HG02870 (cell line): Measurements from ENCODE around the gene FBXW9.
"Not testable (repeated sequence)": the region's sequence is repeated elsewhere in the genome, so short reads cannot be mapped to it uniquely, and the experiment has no call there.

Experiments
- ATAC-seq: cut with Tn5 transposase; IDR thresholded peaks from one replicate; pipeline ENCODE4 v1.9.1; 2021; ENCODE audit warnings: mild to moderate bottlenecking, moderate library complexity; ENCODE audit not compliant: unreplicated experiment

FBXW9 gene

DNA sequence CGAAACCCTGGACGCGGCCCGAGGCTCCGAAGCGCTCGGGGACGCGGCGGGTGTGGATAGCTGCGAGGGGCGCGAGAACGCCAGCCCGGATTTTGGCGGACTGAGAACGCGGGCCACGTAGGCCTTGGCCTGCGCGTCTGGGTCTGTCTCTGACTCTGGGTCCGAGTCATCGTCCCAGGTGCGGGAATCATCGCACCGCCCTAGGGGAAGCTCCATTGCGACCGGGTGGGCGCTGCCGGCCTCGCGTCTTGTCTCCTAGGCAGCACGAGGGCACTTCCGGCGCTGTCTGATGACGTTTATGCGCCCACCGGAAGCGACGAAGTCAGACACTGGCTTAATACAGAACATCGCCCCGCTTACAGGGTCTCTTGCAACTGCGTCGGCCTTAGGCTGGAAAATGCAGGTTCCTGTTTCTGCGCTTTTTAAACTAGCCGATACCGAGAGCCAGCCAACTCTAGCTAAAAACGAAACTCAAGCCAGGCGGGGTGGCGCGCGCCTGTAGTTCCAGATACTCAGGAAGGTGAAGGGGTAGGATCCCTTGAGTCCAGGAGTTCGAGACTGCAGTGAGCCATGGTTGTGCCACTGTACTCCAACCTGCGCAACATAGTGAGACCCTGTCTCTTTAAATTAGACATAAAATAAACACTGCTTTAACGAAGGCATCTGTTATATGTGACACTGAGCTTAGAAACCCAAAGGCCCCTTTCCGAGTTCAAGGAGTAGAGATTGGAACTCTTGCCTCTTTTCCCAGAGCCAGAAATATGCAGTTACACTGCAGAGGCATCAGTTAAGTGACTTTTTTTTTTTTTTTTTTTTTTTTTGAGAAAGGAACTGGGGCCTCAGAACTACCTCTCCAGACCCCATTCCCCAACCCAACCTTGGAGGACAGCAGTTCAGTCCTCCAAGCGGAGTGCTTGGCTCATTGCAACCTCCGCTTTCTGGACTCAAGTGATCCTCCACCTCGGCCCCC lies at the start of gene FBXW9:
FBXW9 (minus strand) TSS at position 266 of the 970 bp plus-strand sequence; CDS start at position 216, 50 bp downstream.
- peak; percentile 80 for ATAC-seq

DNA sequence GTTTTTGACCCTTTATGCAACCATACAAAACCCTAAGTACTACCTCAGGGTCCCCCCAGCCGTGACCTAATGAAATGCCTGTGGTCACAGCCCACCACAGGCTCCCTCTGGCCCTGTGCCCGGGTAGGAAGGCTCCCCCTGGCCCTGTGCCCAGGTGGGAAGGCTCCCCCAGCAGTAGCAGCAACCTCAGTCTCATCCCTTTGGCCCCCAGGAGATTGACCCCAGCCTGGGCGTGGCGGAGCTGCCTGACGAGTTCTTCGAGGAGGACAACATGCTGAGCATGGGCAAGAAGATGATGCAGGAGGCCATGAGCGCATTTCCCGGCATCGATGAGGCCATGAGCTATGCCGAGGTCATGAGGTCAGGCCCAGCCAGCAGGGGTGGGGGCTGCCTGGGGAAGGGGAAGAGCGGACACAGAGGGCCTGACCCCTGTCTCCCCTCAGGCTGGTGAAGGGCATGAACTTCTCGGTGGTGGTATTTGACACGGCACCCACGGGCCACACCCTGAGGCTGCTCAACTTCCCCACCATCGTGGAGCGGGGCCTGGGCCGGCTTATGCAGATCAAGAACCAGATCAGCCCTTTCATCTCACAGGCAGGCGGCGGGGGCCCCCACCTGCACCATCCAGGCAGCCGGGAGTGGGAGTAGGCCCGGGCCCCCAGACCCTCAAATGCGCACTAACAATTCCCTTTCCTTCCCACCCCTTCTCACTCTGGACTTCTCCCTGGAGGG lies 48.9 kb upstream of the FBXW9 start:
- ATAC-seq, result no peak

DNA sequence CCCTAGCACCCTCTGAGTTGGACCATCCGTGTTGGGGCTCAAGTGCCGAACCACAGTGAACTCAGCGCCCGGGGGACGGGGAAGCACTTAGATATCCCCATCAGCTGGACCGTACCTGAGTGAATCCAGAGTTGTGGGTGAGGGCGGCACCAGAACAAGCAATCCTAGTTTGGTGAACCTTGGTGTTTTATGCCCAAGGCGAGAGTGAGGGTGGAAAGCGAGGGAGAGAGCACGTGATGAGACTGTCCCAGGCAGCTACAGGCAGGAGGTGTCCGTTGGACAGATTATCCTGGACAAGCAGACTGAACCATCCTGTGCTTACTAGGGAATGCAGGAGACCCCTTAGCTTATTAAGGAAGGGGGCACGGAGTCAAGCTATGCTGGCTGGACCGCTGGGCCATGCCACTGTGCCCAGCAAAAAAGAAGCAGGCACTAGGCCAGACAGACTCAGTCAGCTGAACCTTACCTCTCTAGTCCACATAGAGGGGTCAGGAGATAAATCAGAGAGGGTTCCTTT lies 41.5 kb upstream of the FBXW9 start:
- no peak for ATAC-seq

DNA sequence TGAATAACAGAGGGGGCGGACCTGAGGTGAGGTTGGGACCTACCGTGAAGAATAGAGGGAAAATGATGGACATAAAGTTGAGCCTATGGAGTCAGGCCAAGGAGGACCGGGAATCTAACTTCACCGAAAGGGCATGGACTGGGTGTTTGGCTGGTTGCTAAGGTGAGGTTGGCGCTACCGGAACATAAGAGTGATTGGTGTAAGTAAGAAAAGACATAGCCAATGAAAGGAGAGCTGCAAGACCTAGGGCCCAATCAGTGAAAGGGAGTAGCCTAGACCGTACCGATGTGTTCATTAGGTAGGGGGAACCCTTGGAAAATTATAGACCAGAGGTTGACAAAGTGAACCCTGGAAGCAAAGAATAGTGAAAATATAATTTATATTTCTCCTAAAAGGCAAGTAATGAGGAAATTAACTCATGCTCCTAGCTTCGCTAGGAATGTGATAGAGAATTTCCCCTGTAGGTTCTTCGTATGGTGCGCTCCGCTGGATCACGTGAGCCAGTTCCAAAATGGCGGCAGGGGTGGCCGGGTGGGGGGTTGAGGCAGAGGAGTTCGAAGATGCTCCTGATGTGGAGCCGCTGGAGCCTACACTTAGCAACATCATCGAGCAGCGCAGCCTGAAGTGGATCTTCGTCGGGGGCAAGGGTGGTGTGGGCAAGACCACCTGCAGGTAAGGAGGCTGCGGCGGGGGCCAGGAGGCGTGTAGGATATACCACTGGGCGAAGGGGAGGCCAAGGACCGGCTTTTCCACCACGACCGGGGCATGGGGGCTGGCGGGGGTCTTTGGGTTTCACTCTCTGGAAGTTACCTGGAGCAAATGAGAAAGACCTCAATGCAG lies 40.8 kb upstream of the FBXW9 start, which contains the start of gene GET3:
GET3 (plus strand) TSS at position 503 of the 840 bp plus-strand sequence; CDS start at position 512, 9 bp downstream.
- peak; percentile 82 for ATAC-seq

DNA sequence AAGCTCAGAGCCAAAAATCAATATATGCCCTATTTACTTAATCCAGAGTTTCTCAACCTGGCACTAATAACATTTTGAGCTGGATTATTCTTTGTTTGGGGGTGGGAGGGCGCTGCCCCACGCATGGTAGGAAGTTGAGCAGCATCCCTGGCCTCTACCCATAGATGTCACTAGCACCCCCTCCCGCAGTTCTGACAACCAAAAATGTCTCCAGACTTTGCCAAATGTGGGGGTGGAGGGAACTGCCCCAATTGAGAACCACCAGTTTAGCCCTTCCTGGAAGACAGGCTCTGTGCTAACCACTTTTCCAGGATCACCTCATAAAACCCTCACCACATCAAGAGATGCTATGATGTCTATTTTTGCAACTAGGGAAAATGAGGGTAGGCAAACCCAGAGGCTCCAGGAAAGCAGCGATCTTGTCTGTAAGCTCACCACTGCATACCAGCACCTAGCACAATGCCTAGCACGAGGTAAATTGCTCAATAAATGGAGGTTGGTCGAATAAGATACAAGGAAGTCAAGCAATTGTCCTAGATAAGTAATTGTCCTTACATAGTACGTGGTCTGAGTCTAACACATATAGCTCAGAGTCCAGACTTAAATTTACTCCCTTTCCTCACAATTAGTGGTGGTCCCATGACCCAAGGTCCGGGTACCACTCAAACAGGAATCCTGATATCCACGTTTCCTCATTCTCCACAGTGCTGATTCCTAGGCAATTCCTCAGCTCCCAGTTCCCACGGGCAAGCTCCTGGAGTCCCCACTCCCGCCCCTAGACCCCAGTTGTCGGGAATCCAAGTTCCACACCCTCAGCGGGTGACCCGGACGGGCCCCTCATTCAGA lies 37.2 kb upstream of the FBXW9 start:
- ATAC-seq, result no peak

DNA sequence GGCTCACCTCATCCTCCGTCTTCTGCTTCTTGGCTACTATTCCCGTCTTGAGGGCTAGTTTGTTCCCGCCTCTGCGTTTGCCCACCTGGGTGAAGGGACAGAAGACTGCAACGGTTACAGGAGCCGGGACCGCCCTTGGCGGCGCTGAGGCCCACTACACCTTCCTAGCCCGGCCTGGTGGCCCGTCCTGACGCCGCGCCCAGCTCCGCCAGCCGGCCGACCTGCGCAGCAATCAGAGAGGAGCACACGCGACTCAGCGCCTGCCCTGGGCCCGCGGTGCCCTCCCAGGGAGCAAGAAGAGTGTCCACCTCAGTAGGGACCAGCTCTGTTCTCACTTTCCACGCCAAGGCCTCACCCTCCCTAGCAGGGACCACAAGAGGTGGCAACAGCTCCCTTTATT lies 34.9 kb upstream of the FBXW9 start:
- no peak for ATAC-seq

DNA sequence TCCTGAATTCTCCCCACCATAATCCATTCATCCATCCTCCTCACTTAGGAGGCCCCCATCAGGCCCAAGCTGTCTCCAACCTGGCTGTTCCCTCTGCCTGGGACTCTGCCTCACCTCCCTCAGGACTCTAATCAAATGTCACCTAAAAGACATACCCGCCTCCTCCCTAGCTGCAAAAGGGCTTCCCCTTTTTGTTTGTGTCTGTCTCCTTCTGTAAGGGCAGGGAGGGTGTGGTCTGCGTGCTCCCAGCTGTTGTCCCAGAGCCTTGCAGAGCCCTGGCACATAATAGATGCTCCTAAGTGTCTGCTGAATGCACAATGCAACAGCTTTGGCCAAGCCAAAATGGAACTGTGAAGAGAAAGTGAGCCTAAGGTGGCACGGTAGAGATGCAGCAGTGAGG lies 33.6 kb upstream of the FBXW9 start:
- ATAC-seq, result no peak

DNA sequence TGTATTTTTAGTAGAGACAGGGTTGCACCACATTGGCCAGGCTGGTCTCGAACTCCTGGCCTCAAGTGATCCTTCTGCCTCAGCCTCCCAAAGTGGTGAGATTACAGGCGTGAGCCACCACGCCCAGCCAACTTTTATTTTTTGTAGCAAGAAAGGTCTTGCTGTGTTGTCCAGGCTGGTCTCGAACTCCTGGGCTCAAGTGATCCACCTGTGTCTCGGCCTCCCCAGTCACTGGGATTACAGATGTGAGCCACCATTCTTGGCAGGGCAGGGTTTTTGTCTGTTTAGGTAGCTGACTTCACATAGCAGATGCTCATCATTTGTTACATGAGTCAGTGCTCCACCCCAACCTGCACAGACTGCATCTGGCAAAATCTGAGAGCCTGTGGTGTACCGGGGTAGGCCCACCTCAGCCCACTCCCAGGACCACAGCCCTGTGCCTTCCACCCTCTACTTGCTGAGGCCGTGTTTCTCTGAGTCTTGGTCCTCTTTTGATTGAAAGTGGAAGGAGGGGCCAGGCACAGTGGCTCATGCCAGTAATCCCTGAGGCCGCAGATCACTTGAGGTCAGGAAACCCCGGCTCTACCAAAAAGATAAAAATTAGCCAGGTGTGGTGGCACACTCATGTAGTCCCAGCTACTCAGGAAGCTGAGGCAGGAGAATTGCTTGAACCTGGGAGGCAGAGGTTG lies 31.5 kb upstream of the FBXW9 start:
- ATAC-seq, result no peak

DNA sequence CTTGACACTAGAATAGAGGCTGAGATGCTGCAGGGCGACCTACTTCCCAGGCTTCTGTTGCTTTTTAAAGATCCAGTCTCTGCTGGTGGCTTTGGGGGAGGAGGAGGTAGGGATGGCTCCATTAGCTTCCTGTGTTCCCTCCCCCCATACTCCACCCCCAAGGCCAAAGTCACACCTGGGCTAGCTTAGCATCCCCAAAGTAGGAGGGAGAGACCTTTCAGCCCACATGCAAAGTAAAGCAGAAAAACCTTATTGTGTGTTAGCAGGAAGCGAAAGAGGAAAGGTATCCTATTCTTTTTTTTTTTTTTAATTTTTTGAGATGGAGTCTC lies 30.5 kb upstream of the FBXW9 start:
- ATAC-seq, result no peak

DNA sequence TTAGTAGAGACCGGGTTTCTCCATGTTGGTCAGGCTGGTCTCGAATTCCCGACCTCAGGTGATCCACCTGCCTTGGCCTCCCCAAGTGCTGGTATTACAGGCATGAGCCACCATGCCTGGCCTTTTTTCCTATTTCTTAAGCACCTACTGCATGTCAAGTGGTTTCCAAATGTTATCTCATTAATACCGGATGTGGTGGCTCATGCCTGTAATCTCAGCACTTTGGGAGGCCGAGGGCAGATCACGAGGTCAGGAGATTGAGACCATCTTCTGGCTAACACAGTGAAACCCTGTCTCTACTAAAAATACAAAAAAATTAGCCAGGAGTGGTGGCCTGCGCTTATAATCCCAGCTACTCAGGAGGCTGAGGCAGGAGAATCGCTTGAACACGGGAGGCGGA lies 29.2 kb upstream of the FBXW9 start:
- not testable (repeated sequence) for ATAC-seq

DNA sequence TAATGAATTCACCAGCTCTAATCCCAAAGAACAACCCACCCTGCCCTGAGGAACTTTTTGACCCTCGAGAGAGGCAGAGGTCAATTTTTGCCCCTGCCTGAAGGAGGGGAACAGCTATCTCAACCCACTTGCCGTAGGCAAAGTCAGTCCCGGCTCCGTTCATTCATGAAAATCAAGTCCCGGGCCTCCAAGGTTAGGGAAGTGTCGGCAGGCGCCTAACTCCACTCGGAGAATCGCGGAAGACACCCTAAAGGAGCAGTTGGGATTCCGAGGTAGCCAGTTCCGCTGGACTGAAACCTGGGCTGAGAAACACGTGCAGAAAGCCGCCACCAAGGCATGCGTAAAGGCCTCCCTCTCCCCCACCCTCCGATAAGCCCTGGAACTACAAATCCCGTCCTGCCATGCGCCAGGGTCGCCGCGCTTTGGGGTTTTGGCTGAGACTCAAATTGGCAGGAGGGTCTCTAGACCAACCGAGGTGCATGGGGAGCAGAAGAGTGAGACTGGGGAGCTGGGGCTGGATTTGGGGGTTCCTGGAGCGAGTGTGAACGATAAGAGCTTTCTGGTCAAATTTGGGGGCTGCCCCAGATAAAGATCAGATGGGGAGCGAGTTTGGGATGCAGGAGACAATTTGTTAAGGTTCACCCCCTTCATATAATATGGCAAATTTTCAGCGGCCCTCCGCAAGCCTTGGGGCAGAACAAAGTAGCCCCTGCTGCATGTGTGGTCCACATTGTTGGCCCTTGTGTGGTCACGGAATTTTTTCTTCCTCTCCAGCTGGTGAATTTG lies 27.4 kb upstream of the FBXW9 start, which contains the start of gene TNPO2:
TNPO2 (minus strand) TSS at position 292 of the 786 bp plus-strand sequence. CDS start 2,955 bp downstream, outside the sequence.
- no peak for ATAC-seq

DNA sequence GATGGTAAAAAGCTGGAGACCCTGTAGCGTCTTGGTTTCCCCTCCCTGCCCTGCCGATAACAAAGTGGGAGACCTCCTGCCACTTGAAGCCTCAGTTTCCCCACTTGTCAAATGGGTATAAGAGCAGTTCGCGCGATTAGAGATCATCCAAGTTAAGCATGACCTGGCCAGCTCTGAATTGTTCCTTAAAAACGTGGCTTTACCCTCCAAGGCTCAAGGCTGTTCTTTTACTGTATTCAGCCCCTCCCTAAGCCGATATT lies 26.9 kb upstream of the FBXW9 start:
- ATAC-seq, result no peak

DNA sequence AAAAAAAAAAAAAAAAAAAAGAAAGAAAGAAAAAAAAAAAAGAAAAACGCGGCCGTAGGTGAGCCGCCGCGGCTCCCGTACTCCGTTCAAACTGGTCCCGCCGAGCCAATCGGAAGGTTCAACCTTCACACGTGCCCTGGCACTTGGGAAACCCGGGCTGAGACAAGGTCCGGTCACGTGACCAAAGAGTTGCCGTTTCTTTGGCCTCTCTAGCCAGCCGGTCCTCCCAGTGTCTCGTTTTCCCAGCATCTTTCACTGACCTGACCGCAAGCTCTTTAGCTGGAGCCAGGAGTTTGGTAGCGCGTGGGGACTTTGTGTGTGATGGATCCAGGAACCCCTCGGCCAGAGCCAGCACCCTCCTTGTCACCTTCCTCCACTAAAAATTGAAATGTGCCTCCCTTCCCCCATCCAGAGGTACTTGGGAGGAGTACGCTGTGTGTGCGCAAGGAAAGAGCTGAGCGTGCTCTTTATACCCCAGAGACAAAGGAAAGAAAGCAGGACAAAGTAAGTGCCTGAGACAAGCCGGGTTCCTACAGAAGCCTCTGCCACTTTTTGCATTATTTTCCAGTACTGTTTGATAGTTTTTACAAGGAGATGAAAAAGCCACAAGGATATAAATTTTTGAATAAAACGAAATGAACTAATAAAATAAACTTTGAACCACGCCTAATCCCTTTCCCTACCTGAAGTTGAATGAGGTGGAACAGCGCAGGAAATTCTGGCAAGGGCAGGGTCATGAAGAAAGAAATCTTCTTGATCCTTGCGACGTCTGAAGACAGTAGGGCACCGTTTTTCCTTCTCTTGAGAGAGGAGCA lies 26.3 kb upstream of the FBXW9 start:
- peak; percentile 78 for ATAC-seq

DNA sequence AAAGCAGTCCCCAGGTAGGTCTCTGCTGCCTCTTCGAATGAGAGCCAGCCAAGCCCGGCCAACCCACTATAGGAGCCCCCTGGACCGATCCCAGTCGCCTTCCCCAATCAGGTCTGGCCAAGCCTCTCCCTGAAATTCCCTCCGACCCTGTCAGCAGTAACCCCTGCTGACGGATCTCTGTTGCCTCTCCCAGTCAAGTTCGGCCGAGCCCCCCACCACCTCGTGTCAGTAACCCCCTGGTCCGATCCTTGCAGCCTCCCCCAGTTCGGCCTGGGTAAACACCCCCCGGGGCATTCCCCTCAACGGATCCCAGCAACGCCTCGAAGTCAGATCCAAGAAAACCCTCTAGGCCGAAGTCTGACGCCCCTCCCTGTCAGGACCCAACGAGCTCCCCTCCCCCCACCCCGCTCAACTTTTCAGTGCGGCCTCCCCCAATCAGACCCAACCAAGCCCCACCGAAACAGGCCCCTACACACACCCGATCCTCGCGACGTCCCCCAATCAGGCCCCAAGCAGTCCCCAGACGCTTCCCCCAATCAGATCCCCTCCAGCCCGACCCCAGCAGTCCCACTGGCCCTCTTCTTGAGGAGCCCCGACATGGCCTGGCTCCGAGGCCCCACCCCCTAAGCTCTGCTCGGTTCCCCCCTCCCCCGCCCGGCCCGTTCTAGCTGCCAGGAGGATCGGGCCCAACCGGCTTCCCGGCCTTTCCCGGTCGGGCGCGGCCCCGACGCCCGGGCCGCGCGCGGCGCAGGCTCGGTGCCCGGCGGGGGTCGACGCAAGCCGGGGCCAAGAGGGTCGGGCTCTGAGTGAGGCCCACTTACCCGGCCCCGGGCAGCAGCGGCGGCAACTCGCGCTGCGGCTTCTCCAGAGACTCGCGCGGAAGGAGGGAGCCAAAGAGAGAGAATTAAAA lies 25.5 kb upstream of the FBXW9 start:
- peak; percentile 10 for ATAC-seq

DNA sequence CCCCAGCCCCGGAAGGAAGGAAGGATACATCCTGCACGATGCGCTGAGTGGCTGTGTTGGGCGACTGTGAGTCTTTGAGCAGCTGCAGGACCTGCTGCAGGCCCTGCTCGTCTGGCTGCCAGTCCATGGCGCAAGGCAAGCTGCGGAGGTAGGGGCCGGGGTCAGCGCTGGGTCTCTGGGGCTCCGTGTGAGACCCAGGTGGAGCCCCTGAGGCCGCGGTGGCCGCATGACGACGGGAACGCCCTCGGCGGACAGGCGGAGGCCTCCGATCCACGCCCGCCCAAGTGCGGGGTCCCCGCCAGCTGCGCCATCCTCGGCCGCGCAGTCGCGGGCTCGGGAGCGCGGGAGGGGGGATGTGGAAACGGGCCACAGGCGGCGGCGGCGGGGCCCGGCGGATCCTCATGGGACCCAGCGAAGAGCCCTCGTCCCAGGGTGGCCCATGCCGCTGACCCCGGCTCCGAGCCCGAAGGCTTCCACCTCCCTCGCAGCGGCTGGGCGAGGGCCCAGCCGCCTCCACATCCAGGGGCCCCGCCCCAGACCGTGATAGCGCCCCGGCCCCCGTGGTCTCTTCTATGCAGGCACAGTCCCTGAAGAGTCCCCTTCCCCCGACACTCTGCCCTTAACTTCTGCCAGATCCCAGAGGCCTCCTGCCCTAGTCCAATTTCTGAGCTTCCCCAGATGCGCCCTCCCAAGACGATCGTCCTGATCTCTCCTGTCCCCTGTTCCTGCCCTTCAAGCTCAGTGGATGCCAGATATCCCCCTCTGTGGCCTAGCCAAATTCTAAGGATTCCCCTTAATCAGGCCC lies 24.6 kb upstream of the FBXW9 start:
- no peak for ATAC-seq

DNA sequence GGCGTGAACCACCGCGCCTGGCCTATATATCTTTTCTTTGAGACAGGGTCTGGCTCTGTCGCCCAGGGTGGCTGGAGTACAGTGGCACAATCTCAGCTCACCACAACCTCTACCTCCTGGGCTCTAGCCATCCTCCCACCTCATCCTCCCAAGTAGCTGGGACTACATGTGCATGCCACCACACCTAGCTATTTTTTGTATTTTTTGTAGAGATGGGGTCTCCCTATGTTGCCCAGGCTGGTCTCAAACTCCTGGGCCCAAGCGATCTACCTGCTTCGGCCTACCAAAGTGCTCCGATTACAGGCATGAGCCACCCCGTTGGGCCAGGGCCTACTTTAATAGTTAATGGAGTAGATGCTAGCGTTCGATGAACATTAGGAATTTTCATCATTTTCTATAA lies 23.9 kb upstream of the FBXW9 start:
- ATAC-seq, result no peak
